ENCODE measurements around the gene OTOP2.

OTOP2 gene

GRCh38 chr17:74972973-74973328 lies 48.9 kb downstream of the OTOP2 start:
- Histone ChIP-seq H4K20me1 (ENCODE audit: insufficient read depth, low read length, poor library complexity, severe bottlenecking) (no peaks in the 10 kb centered on the region), H3F3A (ENCODE audit: low read depth) (no peaks in the 10 kb centered on the region), H3K9me2 (replicated peaks; ENCODE audit: low read depth, low read length) (no peaks in the 10 kb centered on the region), H3K4me3 (ENCODE audit: low read length, poor library complexity, severe bottlenecking) (peak overlapping the region; percentile 69), H3K4me2 (ENCODE audit: low read depth, low read length, poor library complexity, severe bottlenecking) (peak overlapping the region; percentile 67), H3K36me3 (ENCODE audit: insufficient read depth, low read length) (no peaks in the 10 kb centered on the region), H3K9ac (ENCODE audit: low read depth, low read length, poor library complexity, severe bottlenecking) (no peak overlapping the region), H3K79me2 (ENCODE audit: insufficient read depth, low read length) (no peaks in the 10 kb centered on the region), H3K27me3 (ENCODE audit: insufficient read depth, low read length, poor library complexity, severe bottlenecking) (peaks cover 17% of the 10 kb centered on the region), H3K9me3 (ENCODE audit: insufficient read depth, low read depth, low read length) (no peaks in the 10 kb centered on the region), H2AFZ (ENCODE audit: low read length) (peak overlapping the region; percentile 64; the same call in 1 of the 2 replicates), H3K4me1 (ENCODE audit: insufficient read depth, low read length, poor library complexity, severe bottlenecking) (no peaks in the 10 kb centered on the region)
- TF ChIP-seq CTCF (conservative IDR thresholded peaks at IDR 0.05; ENCODE audit: low read length) = no peak
- TF ChIP-seq EZH2phosphoT487 (IDR thresholded peaks at IDR 0.05; ENCODE audit: borderline replicate concordance) = no peak

GRCh38 chr17:74975943-74976342 lies 51.9 kb downstream of the OTOP2 start:
- peaks cover 17% of the 10 kb centered on the region for H3K27me3 ChIP-seq (ENCODE audit: insufficient read depth, low read length, poor library complexity, severe bottlenecking)
- no peak overlapping the region for H3K4me3 ChIP-seq (ENCODE audit: low read length, poor library complexity, severe bottlenecking)
- H3K4me1 ChIP-seq (ENCODE audit: insufficient read depth, low read length, poor library complexity, severe bottlenecking) = no peaks in the 10 kb centered on the region
- no peaks in the 10 kb centered on the region for H3K36me3 ChIP-seq (ENCODE audit: insufficient read depth, low read length)
- no peaks in the 10 kb centered on the region for H3K79me2 ChIP-seq (ENCODE audit: insufficient read depth, low read length)
- H3K9me3 ChIP-seq (ENCODE audit: insufficient read depth, low read depth, low read length) = no peaks in the 10 kb centered on the region
- H3K9me2 ChIP-seq (replicated peaks; ENCODE audit: low read depth, low read length) = no peaks in the 10 kb centered on the region
- H2AFZ ChIP-seq (ENCODE audit: low read length) = no peak overlapping the region
- H3K4me2 ChIP-seq (ENCODE audit: low read depth, low read length, poor library complexity, severe bottlenecking) = no peak overlapping the region
- H4K20me1 ChIP-seq (ENCODE audit: insufficient read depth, low read length, poor library complexity, severe bottlenecking) = no peaks in the 10 kb centered on the region
- H3K9ac ChIP-seq (ENCODE audit: low read depth, low read length, poor library complexity, severe bottlenecking) = no peak overlapping the region
- TF ChIP-seq CTCF (conservative IDR thresholded peaks at IDR 0.05; ENCODE audit: low read length) (no peak), EZH2phosphoT487 (IDR thresholded peaks at IDR 0.05; ENCODE audit: borderline replicate concordance) (no peak)
- no peaks in the 10 kb centered on the region for H3F3A ChIP-seq (ENCODE audit: low read depth)

- TF ChIP-seq EZH2phosphoT487 (IDR thresholded peaks at IDR 0.05; ENCODE audit: borderline replicate concordance) = no peak
- TF ChIP-seq CTCF (conservative IDR thresholded peaks at IDR 0.05; ENCODE audit: low read length) = no peak
- Histone ChIP-seq H3K27me3 (ENCODE audit: insufficient read depth, low read length, poor library complexity, severe bottlenecking) (peaks cover 4% of the 10 kb centered on the region), H3K9me3 (ENCODE audit: insufficient read depth, low read depth, low read length) (no peaks in the 10 kb centered on the region), H3K79me2 (ENCODE audit: insufficient read depth, low read length) (no peaks in the 10 kb centered on the region), H3K9ac (ENCODE audit: low read depth, low read length, poor library complexity, severe bottlenecking) (no peak overlapping the region), H3K4me2 (ENCODE audit: low read depth, low read length, poor library complexity, severe bottlenecking) (no peak overlapping the region), H3K4me1 (ENCODE audit: insufficient read depth, low read length, poor library complexity, severe bottlenecking) (peaks cover 12% of the 10 kb centered on the region), H3K4me3 (ENCODE audit: low read length, poor library complexity, severe bottlenecking) (no peak overlapping the region), H4K20me1 (ENCODE audit: insufficient read depth, low read length, poor library complexity, severe bottlenecking) (no peaks in the 10 kb centered on the region), H3K9me2 (replicated peaks; ENCODE audit: low read depth, low read length) (no peaks in the 10 kb centered on the region), H3K36me3 (ENCODE audit: insufficient read depth, low read length) (no peaks in the 10 kb centered on the region), H3F3A (ENCODE audit: low read depth) (no peaks in the 10 kb centered on the region), H2AFZ (ENCODE audit: low read length) (no peak overlapping the region)
These were observed 53.7 kb downstream of the OTOP2 start for GRCh38 chr17:74977802-74978201.

Data from Loucy (cell line).